Activated gamma-delta T cell treated with Interleukin-2 at 50 U/mL for 16 hours (primary cell): ENCODE results near the gene ERLEC1.
"Not testable (repeated sequence)": the region's sequence is repeated elsewhere in the genome, so short reads cannot be mapped to it uniquely, and the experiment has no call there.

ENCODE experiments used
- DNase-seq: peaks from one replicate; pipeline ENCODE4 v3.0.0-alpha.2; 2020

Gene ERLEC1

GRCh38 chr2:53841651-53842050 is 54.8 kb downstream of the ERLEC1 start:
- not testable (repeated sequence) for DNase-seq

- DNase-seq, result no peak
Observed at GRCh38 chr2:53842891-53843290, 56.0 kb downstream of the ERLEC1 start.

GRCh38 chr2:53843595-53843994 is 56.8 kb downstream of the ERLEC1 start:
- no peak for DNase-seq

- no peak for DNase-seq
Observed at GRCh38 chr2:53848062-53848461, 61.2 kb downstream of the ERLEC1 start.

- not testable (repeated sequence) for DNase-seq
Observed at GRCh38 chr2:53851052-53851757, 64.4 kb downstream of the ERLEC1 start.

GRCh38 chr2:53852532-53852931 is 65.7 kb downstream of the ERLEC1 start:
- DNase-seq, result no peak

GRCh38 chr2:53854678-53855077 is 67.8 kb downstream of the ERLEC1 start:
- DNase-seq, result no peak

- DNase-seq, result no peak
Observed at GRCh38 chr2:53856272-53856671, 69.4 kb downstream of the ERLEC1 start.

- no peak for DNase-seq
Observed at GRCh38 chr2:53859206-53860181, 72.7 kb downstream of the ERLEC1 start, which contains the start of gene GPR75. Gene GPR75 (minus strand): TSS chr2:53859967. CDS start chr2:53854756, 5,211 bp downstream.

GRCh38 chr2:53861824-53862223 is 75.0 kb downstream of the ERLEC1 start:
- DNase-seq, result no peak

- no peak for DNase-seq
Observed at GRCh38 chr2:53863538-53864227, 76.8 kb downstream of the ERLEC1 start.

- no peak for DNase-seq
Observed at GRCh38 chr2:53865264-53865663, 78.4 kb downstream of the ERLEC1 start.

- DNase-seq, result no peak
Observed at GRCh38 chr2:53865962-53866361, 79.1 kb downstream of the ERLEC1 start.

GRCh38 chr2:53867169-53867568 is 80.3 kb downstream of the ERLEC1 start:
- no peak for DNase-seq

- no peak for DNase-seq
Observed at GRCh38 chr2:53867773-53868172, 80.9 kb downstream of the ERLEC1 start.
